HepG2 (cell line): ENCODE data around the gene FAM131C. TPM values are rescaled to one million over a fixed set of nuclear protein-coding genes. Genes with fewer than 3 reads are reported as not detected.

Experiments used
- KDM2A ChIP-seq: sonication (generic); formaldehyde crosslinking; IDR thresholded peaks from 2 replicates; pipeline ENCODE4 v1.4.0; 2020; ENCODE audit warnings: low read depth, missing genetic modification reagents, borderline replicate concordance
- NRL ChIP-seq: sonication (generic); formaldehyde crosslinking; IDR thresholded peaks from 2 replicates; pipeline ENCODE4 v1.5.0; 2020; ENCODE audit warnings: missing genetic modification reagents, mild to moderate bottlenecking, moderate library complexity, borderline replicate concordance
- RAD21 ChIP-seq: fragments of 450-650 bp; formaldehyde crosslinking; IDR thresholded peaks from 2 replicates; pipeline ENCODE4 v1.5.0; 2020; ENCODE audit warnings: mild to moderate bottlenecking
- RXRA ChIP-seq: sonication (generic); formaldehyde crosslinking; IDR thresholded peaks from 2 replicates; pipeline ENCODE4 v1.5.1; 2020; ENCODE audit warnings: missing genetic modification reagents
- SP140L ChIP-seq: sonication (generic); formaldehyde crosslinking; IDR thresholded peaks from 2 replicates; pipeline ENCODE4 v1.4.0; 2020; ENCODE audit warnings: missing genetic modification reagents, borderline replicate concordance
- TEAD3 ChIP-seq: optimal IDR thresholded peaks from 2 replicates; pipeline ENCODE3; 2016; ENCODE audit warnings: borderline replicate concordance
- ZBTB38 ChIP-seq: sonication (generic); formaldehyde crosslinking; IDR thresholded peaks from 2 replicates; pipeline ENCODE4 v1.5.1; 2020; ENCODE audit warnings: mild to moderate bottlenecking, missing genetic modification reagents
- ZC3H4 ChIP-seq: sonication (generic); formaldehyde crosslinking; IDR thresholded peaks from 2 replicates; pipeline ENCODE4 v1.4.0; 2020; ENCODE audit warnings: missing genetic modification reagents, borderline replicate concordance
- polyA plus RNA-seq, 8 experiments: library from polyadenylated mRNA; depleted of rRNA in 3 of 8; stranded (reverse) in 7 of 8; unstranded in 1 of 8; fragments of >200 nt; fragmentation: Illumina TruSeq in 4 of 8; extraction: Trizol in 4 of 8; gene quantifications; 2 replicates each; pipeline versions ENCODE4 v1.2.1 to v1.2.3, GENCODE V29; 2011 to 2016; ENCODE audit warnings: low read depth in 4 of 8, missing spikeins in 1 of 8, mixed read lengths in 1 of 8; ENCODE audit not compliant: insufficient read depth in 1 of 8
- total RNA-seq, 5 experiments: library from RNA; depleted of rRNA; stranded (reverse); fragments of >200 nt; fragmentation: Illumina TruSeq; extraction: Trizol; gene quantifications; 2 replicates each; pipeline ENCODE4 v1.2.3, GENCODE V29; 2016; ENCODE audit warnings: low read depth in 1 of 5
- TF ChIP-seq, protein P1 (sequence below): sonication (generic); formaldehyde crosslinking; IDR thresholded peaks from 2 replicates; pipeline ENCODE4 v1.5.1; 2020; ENCODE audit warnings: mild to moderate bottlenecking, missing genetic modification reagents, moderate library complexity
- TF ChIP-seq, protein P2 (sequence below): sonication (generic); formaldehyde crosslinking; IDR thresholded peaks from 2 replicates; pipeline ENCODE4 v1.8.1; 2023; ENCODE audit warnings: mild to moderate bottlenecking, missing genetic modification reagents, borderline replicate concordance
- TF ChIP-seq, protein P3 (sequence below): sonication (generic); formaldehyde crosslinking; IDR thresholded peaks from 2 replicates; pipeline ENCODE4 v1.5.0; 2020; ENCODE audit warnings: mild to moderate bottlenecking, missing genetic modification reagents, moderate library complexity
- TF ChIP-seq, protein P4 (sequence below): IDR thresholded peaks from 2 replicates; pipeline ENCODE4 v1.6.1; 2018; ENCODE audit warnings: missing genetic modification reagents, mild to moderate bottlenecking, missing compliant biosample characterization

The FAM131C gene
- total and polyA plus RNA-seq, 2 of the 13 experiments (the other 11 are each of a cell fraction or from before 2014, with no cell fraction given) = 0.07 TPM; not detected in 1

GRCh38 chr1:16082283-16083038 is 9.0 kb upstream of the FAM131C start (continued):
- TF ChIP-seq, protein P1, sequence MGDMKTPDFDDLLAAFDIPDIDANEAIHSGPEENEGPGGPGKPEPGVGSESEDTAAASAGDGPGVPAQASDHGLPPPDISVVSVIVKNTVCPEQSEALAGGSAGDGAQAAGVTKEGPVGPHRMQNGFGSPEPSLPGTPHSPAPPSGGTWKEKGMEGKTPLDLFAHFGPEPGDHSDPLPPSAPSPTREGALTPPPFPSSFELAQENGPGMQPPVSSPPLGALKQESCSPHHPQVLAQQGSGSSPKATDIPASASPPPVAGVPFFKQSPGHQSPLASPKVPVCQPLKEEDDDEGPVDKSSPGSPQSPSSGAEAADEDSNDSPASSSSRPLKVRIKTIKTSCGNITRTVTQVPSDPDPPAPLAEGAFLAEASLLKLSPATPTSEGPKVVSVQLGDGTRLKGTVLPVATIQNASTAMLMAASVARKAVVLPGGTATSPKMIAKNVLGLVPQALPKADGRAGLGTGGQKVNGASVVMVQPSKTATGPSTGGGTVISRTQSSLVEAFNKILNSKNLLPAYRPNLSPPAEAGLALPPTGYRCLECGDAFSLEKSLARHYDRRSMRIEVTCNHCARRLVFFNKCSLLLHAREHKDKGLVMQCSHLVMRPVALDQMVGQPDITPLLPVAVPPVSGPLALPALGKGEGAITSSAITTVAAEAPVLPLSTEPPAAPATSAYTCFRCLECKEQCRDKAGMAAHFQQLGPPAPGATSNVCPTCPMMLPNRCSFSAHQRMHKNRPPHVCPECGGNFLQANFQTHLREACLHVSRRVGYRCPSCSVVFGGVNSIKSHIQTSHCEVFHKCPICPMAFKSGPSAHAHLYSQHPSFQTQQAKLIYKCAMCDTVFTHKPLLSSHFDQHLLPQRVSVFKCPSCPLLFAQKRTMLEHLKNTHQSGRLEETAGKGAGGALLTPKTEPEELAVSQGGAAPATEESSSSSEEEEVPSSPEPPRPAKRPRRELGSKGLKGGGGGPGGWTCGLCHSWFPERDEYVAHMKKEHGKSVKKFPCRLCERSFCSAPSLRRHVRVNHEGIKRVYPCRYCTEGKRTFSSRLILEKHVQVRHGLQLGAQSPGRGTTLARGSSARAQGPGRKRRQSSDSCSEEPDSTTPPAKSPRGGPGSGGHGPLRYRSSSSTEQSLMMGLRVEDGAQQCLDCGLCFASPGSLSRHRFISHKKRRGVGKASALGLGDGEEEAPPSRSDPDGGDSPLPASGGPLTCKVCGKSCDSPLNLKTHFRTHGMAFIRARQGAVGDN (CRISPR knock-in tag) = peak; percentile 31
- TF ChIP-seq SP140L (CRISPR knock-in tag) = 0 out of 2 replicates have a peak, but pooled peaks have one; percentile 39
- TF ChIP-seq, protein P2, sequence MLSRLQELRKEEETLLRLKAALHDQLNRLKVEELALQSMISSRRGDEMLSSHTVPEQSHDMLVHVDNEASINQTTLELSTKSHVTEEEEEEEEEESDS (CRISPR knock-in tag) = no peak
- TF ChIP-seq TEAD3 (CRISPR knock-in tag) = peak; percentile 22
- TF ChIP-seq ZC3H4 (CRISPR knock-in tag) = no peak
- 0 out of 2 replicates have a peak, but pooled peaks have one; percentile 24 for TF ChIP-seq ZBTB38 (CRISPR knock-in tag)
- TF ChIP-seq NRL (CRISPR knock-in tag) = no peak
- TF ChIP-seq, protein P3, sequence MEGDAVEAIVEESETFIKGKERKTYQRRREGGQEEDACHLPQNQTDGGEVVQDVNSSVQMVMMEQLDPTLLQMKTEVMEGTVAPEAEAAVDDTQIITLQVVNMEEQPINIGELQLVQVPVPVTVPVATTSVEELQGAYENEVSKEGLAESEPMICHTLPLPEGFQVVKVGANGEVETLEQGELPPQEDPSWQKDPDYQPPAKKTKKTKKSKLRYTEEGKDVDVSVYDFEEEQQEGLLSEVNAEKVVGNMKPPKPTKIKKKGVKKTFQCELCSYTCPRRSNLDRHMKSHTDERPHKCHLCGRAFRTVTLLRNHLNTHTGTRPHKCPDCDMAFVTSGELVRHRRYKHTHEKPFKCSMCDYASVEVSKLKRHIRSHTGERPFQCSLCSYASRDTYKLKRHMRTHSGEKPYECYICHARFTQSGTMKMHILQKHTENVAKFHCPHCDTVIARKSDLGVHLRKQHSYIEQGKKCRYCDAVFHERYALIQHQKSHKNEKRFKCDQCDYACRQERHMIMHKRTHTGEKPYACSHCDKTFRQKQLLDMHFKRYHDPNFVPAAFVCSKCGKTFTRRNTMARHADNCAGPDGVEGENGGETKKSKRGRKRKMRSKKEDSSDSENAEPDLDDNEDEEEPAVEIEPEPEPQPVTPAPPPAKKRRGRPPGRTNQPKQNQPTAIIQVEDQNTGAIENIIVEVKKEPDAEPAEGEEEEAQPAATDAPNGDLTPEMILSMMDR (CRISPR knock-in tag) = peak; percentile 88
- TF ChIP-seq RXRA (CRISPR knock-in tag) = 0 out of 2 replicates have a peak, but pooled peaks have one; percentile 14
- TF ChIP-seq, protein P4, sequence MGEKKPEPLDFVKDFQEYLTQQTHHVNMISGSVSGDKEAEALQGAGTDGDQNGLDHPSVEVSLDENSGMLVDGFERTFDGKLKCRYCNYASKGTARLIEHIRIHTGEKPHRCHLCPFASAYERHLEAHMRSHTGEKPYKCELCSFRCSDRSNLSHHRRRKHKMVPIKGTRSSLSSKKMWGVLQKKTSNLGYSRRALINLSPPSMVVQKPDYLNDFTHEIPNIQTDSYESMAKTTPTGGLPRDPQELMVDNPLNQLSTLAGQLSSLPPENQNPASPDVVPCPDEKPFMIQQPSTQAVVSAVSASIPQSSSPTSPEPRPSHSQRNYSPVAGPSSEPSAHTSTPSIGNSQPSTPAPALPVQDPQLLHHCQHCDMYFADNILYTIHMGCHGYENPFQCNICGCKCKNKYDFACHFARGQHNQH = 0 out of 2 replicates have a peak, but pooled peaks have one; percentile 38
- TF ChIP-seq KDM2A = 0 out of 2 replicates have a peak, but pooled peaks have one; percentile 18
- peak; percentile 79 for TF ChIP-seq RAD21 (CRISPR knock-in tag)
